Ovary (tissue), 9 donors: Measurements from ENCODE around the gene PCDHGC5. TPM values are rescaled to one million over a fixed set of nuclear protein-coding genes. Genes with fewer than 3 reads are reported as not detected.

Experiments used
- DNase-seq, 5 donors: peaks; one replicate each; pipeline ENCODE4 v3.0.0-alpha.2; 2019 to 2020
- H3K27ac ChIP-seq, 2 donors: fragments of 200-600 bp; one replicate each; pipeline versions ENCODE4 v1.5.1 to v1.8.0; 2019 to 2022
- H3K27me3 ChIP-seq: fragments of 200-600 bp; one replicate; pipeline ENCODE4 v1.8.0; 2022
- H3K36me3 ChIP-seq: fragments of 200-600 bp; sonication (generic); one replicate; pipeline ENCODE4 v1.5.1; 2019
- H3K4me1 ChIP-seq: one replicate; pipeline ENCODE4 v1.8.1; 2013; ENCODE audit warnings: mild to moderate bottlenecking, moderate library complexity; ENCODE audit not compliant: insufficient read depth
- H3K4me3 ChIP-seq: fragments of 200-600 bp; sonication (generic); one replicate; pipeline ENCODE4 v1.5.1; 2017
- H3K9me3 ChIP-seq, 2 donors: fragments of 200-600 bp in 1 of 2; sonication (generic) in 1 of 2; one replicate each; pipeline versions ENCODE4 v1.5.1 to v1.8.1; 2013 to 2019; ENCODE audit warnings: mild to moderate bottlenecking in 1 of 2, moderate library complexity in 1 of 2
- EP300 ChIP-seq: sonication (generic); formaldehyde crosslinking; IDR thresholded peaks from one replicate; pipeline ENCODE4 v1.6.1; 2017; ENCODE audit warnings: antibody characterized with exemption
- POLR2A ChIP-seq: fragments of 450-650 bp; IDR thresholded peaks from one replicate; pipeline ENCODE4 v1.6.1; 2017; ENCODE audit warnings: antibody characterized with exemption, mild to moderate bottlenecking, moderate library complexity
- WGBS, 3 donors: extraction: QIAGEN DNeasy Blood & Tissue Kit in 1 of 3; methylation state at CpG; one replicate each; pipeline versions ENCODE4 v1.1.5 to v1.1.7; 2013 to 2017; 5-methylcytosine and 5-hydroxymethylcytosine counted together
- intact Hi-C, 4 donors: fragments of 100-400 bp; cut with DNase I; formaldehyde crosslinking; loops; one replicate each; pipeline versions ENCODE4 v1.11.0 to v1.15.1; 2022 to 2023
- polyA plus RNA-seq, 2 donors: library from polyadenylated mRNA; stranded (reverse); fragments of 200-250 nt in 1 of 2; fragments of 350-450 nt in 1 of 2; fragmentation: Illumina TruSeq in 1 of 2; extraction: RNeasy Lipid Tissue Mini Kit (QIAGEN cat#74804) in 1 of 2; gene quantifications; one replicate each; pipeline ENCODE4 v1.2.3, GENCODE V29; 2013 to 2014
- total RNA-seq, 7 donors: library from RNA; depleted of rRNA in 2 of 7; stranded (reverse); fragments of >200 nt in 2 of 7; fragmentation: NEBNext Ultra II Directional in 3 of 7; extraction: Animal tissue kit (Norgen Biotek cat#: 25700) in 3 of 7; gene quantifications; one replicate each; pipeline versions ENCODE4 v1.1.0 to v1.2.4, GENCODE V29; 2016 to 2023
- TF ChIP-seq, protein P1 (sequence below), 3 donors: fragments of 450-650 bp in 2 of 3; fragments of 200-600 bp in 1 of 3; IDR thresholded peaks; one replicate each; pipeline versions ENCODE4 v1.5.1 to v1.8.0; 2016 to 2022; ENCODE audit warnings: antibody characterized with exemption in 3 of 3, mild to moderate bottlenecking in 1 of 3
- donor health status: DM: no; HTN: no; CAD: no; lungs with moderate emphysema.
- donor health status: DM: no; HTN: no; CAD: no.
- donor health status: Bipolar disorder and iron deficiency.
- donor health status: DM: yes; HTN: yes; CAD: no.
- donor health status: DM: no; HTN: no; CAD: no.
- donor health status: DM: yes; HTN: yes; CAD: no.

Gene PCDHGC5
- total and polyA plus RNA-seq, 9 donors, result 0.19 to 3.5 (median 1.8) TPM

- Histone ChIP-seq H3K9me3 (no peaks in the 10 kb centered on the region), H3K27ac (peak overlapping the region; percentile 74 to 82), H3K4me3 (peak overlapping the region; percentile 64), H3K4me1 (peaks cover 14% of the 10 kb centered on the region), H3K27me3 (no peaks in the 10 kb centered on the region), H3K36me3 (no peaks in the 10 kb centered on the region)
- peak; percentile 39 to 70 (median 62) for DNase-seq
- intact Hi-C loops, result loop anchor here in 3 of 4 donors (2.0 to 5.0 kb wide), 3 partner anchors 36 to 49 kb away; partner anchors contain the start of gene PCDHGC3 (in 3 of the 3)
- TF ChIP-seq, protein P1, sequence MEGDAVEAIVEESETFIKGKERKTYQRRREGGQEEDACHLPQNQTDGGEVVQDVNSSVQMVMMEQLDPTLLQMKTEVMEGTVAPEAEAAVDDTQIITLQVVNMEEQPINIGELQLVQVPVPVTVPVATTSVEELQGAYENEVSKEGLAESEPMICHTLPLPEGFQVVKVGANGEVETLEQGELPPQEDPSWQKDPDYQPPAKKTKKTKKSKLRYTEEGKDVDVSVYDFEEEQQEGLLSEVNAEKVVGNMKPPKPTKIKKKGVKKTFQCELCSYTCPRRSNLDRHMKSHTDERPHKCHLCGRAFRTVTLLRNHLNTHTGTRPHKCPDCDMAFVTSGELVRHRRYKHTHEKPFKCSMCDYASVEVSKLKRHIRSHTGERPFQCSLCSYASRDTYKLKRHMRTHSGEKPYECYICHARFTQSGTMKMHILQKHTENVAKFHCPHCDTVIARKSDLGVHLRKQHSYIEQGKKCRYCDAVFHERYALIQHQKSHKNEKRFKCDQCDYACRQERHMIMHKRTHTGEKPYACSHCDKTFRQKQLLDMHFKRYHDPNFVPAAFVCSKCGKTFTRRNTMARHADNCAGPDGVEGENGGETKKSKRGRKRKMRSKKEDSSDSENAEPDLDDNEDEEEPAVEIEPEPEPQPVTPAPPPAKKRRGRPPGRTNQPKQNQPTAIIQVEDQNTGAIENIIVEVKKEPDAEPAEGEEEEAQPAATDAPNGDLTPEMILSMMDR (IDR thresholded peaks at IDR 0.05), result no peak
- TF ChIP-seq EP300 (no peak), POLR2A (no peak)
- 0 to 4% (median 1%) methylated on average over 43 of the region's 43 CpGs for WGBS, 3 donors
Observed at GRCh38 chr5:141512911-141513626, 24.2 kb downstream of the PCDHGC5 start.

DNA sequence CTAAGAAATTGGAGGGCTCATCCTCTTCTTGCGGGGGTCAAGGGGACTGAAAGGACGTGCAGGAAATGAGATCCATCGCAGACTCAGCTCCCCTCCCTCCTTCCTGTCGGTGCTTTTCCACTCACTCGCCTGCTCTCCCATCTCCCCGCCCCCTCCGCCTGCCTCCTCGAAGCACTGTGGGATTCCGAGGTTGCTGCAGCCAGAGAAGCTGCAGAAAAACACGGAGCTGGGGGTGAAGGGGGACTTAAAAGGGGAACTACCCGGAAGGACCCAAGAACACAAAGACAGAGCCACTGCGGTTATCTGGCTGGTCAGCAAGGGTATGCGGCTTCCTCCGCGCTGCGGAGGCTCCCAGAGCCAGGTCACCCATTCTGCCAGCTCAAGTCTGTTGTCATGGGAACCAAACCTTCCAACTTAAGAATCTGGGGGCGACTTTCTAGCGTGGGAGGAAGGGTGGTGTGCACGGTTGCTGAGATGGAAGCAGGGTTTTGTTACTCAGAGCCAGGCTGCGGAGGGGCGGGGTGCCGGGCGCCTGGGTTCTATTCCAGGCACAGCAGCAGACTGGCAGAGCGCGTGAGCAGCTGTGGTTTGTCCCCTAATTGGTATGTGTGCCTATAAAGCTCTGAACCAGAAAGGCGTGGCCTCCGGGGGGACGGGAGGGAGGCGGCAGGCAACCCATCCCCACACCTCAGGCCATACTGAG, 24.9 kb downstream of the PCDHGC5 start:
- Histone ChIP-seq H3K9me3 (no peaks in the 10 kb centered on the region), H3K4me3 (peak overlapping the region; percentile 64), H3K36me3 (no peaks in the 10 kb centered on the region), H3K27me3 (no peaks in the 10 kb centered on the region), H3K4me1 (peaks cover 11% of the 10 kb centered on the region), H3K27ac (peak overlapping the region; percentile 74 to 82)
- TF ChIP-seq, protein P1 (IDR thresholded peaks at IDR 0.05), result no peak
- TF ChIP-seq POLR2A, result peak; percentile 45
- 1 to 3% (median 2%) methylated on average over 28 to 29 of the region's 29 CpGs for WGBS, 3 donors
- intact Hi-C loops, result loop anchor here in 3 of 4 donors (2.0 to 5.0 kb wide), 3 partner anchors 36 to 49 kb away; partner anchors contain the start of gene PCDHGC3 (in 3 of the 3)
- peak; percentile 83 to 85 (median 84) for DNase-seq

GRCh38 chr5:141514330-141515133, 25.7 kb downstream of the PCDHGC5 start:
- Histone ChIP-seq H3K9me3 (no peaks in the 10 kb centered on the region), H3K36me3 (no peaks in the 10 kb centered on the region), H3K27me3 (no peaks in the 10 kb centered on the region), H3K4me3 (peak overlapping the region; percentile 64), H3K4me1 (peaks cover 6% of the 10 kb centered on the region), H3K27ac (peak overlapping the region; percentile 57 to 82)
- WGBS, 3 donors, result 48 to 49% (median 49%) methylated on average over 6 of the region's 6 CpGs
- intact Hi-C loops, result loop anchor here in 3 of 4 donors (5.0 kb wide), 3 partner anchors 37 to 48 kb away; partner anchors contain the start of gene PCDHGC3 (in 2 of the 3)
- DNase-seq, result no peak
- TF ChIP-seq, protein P1 (IDR thresholded peaks at IDR 0.05), result no peak
- TF ChIP-seq EP300, result no peak
- TF ChIP-seq POLR2A, result no peak

- TF ChIP-seq EP300 (no peak), POLR2A (no peak)
- TF ChIP-seq, protein P1 (IDR thresholded peaks at IDR 0.05), result no peak
- intact Hi-C loops, result loop anchor here in 1 of 4 donors (5.0 kb wide), 1 partner anchor 42 kb away; no protein-coding TSS in a partner anchor
- H3K27me3 ChIP-seq, result no peaks in the 10 kb centered on the region
- no peaks in the 10 kb centered on the region for H3K9me3 ChIP-seq
- peaks cover 6% of the 10 kb centered on the region for H3K4me1 ChIP-seq
- peak overlapping the region in 1 of 2 donors; percentile 3 for H3K27ac ChIP-seq
- H3K4me3 ChIP-seq, result no peak overlapping the region
- WGBS, 3 donors, result 77 to 84% (median 78%) methylated on average over 3 of the region's 3 CpGs
- no peak for DNase-seq
- H3K36me3 ChIP-seq, result no peaks in the 10 kb centered on the region
Observed at GRCh38 chr5:141515141-141515540, 26.3 kb downstream of the PCDHGC5 start.
